ENCODE measurements around the gene MYH7B.

DNA sequence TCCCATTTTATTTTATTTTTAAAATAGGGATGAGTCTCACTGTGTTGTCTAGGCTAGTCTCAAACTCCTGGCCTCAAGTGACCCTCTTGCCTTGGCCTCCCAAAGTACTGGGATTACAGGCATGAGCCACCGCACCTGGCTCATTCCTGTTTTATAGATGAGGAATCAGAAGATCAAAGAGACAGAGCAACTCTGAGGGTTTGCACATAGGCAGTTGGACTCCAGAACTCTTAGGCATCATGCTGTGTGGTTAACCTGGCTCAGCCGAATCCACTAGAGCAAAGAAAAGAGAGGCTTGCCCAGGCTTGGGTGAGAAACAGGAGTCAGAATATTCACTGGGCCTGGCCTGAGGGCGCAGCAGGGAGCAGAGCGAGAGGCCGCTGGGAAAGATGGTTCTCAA, 9.4 kb downstream of the MYH7B start:
- TF ChIP-seq, protein P1, sequence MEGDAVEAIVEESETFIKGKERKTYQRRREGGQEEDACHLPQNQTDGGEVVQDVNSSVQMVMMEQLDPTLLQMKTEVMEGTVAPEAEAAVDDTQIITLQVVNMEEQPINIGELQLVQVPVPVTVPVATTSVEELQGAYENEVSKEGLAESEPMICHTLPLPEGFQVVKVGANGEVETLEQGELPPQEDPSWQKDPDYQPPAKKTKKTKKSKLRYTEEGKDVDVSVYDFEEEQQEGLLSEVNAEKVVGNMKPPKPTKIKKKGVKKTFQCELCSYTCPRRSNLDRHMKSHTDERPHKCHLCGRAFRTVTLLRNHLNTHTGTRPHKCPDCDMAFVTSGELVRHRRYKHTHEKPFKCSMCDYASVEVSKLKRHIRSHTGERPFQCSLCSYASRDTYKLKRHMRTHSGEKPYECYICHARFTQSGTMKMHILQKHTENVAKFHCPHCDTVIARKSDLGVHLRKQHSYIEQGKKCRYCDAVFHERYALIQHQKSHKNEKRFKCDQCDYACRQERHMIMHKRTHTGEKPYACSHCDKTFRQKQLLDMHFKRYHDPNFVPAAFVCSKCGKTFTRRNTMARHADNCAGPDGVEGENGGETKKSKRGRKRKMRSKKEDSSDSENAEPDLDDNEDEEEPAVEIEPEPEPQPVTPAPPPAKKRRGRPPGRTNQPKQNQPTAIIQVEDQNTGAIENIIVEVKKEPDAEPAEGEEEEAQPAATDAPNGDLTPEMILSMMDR (conservative IDR thresholded peaks at IDR 0.05; ENCODE audit: low read depth in 2 of 2) = no peak
- no peak for TF ChIP-seq EZH2 (IDR thresholded peaks at IDR 0.05; ENCODE audit: low read depth, unreplicated experiment)
- no peak for TF ChIP-seq POLR2AphosphoS5 (IDR thresholded peaks at IDR 0.05; ENCODE audit: low read depth)
- TF ChIP-seq, protein P2, sequence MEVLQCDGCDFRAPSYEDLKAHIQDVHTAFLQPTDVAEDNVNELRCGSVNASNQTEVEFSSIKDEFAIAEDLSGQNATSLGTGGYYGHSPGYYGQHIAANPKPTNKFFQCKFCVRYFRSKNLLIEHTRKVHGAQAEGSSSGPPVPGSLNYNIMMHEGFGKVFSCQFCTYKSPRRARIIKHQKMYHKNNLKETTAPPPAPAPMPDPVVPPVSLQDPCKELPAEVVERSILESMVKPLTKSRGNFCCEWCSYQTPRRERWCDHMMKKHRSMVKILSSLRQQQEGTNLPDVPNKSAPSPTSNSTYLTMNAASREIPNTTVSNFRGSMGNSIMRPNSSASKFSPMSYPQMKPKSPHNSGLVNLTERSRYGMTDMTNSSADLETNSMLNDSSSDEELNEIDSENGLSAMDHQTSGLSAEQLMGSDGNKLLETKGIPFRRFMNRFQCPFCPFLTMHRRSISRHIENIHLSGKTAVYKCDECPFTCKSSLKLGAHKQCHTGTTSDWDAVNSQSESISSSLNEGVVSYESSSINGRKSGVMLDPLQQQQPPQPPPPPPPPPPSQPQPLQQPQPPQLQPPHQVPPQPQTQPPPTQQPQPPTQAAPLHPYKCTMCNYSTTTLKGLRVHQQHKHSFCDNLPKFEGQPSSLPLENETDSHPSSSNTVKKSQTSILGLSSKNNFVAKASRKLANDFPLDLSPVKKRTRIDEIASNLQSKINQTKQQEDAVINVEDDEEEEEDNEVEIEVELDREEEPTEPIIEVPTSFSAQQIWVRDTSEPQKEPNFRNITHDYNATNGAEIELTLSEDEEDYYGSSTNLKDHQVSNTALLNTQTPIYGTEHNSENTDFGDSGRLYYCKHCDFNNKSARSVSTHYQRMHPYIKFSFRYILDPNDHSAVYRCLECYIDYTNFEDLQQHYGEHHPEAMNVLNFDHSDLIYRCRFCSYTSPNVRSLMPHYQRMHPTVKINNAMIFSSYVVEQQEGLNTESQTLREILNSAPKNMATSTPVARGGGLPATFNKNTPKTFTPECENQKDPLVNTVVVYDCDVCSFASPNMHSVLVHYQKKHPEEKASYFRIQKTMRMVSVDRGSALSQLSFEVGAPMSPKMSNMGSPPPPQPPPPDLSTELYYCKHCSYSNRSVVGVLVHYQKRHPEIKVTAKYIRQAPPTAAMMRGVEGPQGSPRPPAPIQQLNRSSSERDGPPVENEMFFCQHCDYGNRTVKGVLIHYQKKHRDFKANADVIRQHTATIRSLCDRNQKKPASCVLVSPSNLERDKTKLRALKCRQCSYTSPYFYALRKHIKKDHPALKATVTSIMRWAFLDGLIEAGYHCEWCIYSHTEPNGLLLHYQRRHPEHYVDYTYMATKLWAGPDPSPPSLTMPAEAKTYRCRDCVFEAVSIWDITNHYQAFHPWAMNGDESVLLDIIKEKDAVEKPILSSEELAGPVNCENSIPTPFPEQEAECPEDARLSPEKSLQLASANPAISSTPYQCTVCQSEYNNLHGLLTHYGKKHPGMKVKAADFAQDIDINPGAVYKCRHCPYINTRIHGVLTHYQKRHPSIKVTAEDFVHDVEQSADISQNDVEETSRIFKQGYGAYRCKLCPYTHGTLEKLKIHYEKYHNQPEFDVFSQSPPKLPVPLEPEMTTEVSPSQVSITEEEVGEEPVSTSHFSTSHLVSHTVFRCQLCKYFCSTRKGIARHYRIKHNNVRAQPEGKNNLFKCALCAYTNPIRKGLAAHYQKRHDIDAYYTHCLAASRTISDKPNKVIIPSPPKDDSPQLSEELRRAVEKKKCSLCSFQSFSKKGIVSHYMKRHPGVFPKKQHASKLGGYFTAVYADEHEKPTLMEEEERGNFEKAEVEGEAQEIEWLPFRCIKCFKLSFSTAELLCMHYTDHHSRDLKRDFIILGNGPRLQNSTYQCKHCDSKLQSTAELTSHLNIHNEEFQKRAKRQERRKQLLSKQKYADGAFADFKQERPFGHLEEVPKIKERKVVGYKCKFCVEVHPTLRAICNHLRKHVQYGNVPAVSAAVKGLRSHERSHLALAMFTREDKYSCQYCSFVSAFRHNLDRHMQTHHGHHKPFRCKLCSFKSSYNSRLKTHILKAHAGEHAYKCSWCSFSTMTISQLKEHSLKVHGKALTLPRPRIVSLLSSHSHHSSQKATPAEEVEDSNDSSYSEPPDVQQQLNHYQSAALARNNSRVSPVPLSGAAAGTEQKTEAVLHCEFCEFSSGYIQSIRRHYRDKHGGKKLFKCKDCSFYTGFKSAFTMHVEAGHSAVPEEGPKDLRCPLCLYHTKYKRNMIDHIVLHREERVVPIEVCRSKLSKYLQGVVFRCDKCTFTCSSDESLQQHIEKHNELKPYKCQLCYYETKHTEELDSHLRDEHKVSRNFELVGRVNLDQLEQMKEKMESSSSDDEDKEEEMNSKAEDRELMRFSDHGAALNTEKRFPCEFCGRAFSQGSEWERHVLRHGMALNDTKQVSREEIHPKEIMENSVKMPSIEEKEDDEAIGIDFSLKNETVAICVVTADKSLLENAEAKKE (CRISPR knock-in tag; IDR thresholded peaks at IDR 0.05) = no peak
- TF ChIP-seq NANOG (IDR thresholded peaks at IDR 0.05; ENCODE audit: borderline replicate concordance) = no peak
- TF ChIP-seq, protein P3, sequence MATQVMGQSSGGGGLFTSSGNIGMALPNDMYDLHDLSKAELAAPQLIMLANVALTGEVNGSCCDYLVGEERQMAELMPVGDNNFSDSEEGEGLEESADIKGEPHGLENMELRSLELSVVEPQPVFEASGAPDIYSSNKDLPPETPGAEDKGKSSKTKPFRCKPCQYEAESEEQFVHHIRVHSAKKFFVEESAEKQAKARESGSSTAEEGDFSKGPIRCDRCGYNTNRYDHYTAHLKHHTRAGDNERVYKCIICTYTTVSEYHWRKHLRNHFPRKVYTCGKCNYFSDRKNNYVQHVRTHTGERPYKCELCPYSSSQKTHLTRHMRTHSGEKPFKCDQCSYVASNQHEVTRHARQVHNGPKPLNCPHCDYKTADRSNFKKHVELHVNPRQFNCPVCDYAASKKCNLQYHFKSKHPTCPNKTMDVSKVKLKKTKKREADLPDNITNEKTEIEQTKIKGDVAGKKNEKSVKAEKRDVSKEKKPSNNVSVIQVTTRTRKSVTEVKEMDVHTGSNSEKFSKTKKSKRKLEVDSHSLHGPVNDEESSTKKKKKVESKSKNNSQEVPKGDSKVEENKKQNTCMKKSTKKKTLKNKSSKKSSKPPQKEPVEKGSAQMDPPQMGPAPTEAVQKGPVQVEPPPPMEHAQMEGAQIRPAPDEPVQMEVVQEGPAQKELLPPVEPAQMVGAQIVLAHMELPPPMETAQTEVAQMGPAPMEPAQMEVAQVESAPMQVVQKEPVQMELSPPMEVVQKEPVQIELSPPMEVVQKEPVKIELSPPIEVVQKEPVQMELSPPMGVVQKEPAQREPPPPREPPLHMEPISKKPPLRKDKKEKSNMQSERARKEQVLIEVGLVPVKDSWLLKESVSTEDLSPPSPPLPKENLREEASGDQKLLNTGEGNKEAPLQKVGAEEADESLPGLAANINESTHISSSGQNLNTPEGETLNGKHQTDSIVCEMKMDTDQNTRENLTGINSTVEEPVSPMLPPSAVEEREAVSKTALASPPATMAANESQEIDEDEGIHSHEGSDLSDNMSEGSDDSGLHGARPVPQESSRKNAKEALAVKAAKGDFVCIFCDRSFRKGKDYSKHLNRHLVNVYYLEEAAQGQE (IDR thresholded peaks at IDR 0.05; ENCODE audit: unreplicated experiment) = no peak

All from GM23338 (cell line).